ENCODE data around the gene PPT2.

PPT2 gene

GRCh38 chr6:32152769-32153563 lies 975 bp upstream of the PPT2 start:
- DNase-seq = no peak

GRCh38 chr6:32154514-32155161 lies 697 bp downstream of the PPT2 start:
- peak; percentile 85 for DNase-seq

- no peak for DNase-seq
Observed at GRCh38 chr6:32156891-32157290, 3.0 kb downstream of the PPT2 start.

GRCh38 chr6:32158052-32158451 lies 4.1 kb downstream of the PPT2 start:
- DNase-seq = no peak

GRCh38 chr6:32163559-32164258 lies 9.8 kb downstream of the PPT2 start:
- no peak for DNase-seq

GRCh38 chr6:32164295-32164694 lies 10.4 kb downstream of the PPT2 start, which contains the start of gene EGFL8:
Gene EGFL8, plus strand, starts transcription at chr6:32164595. Its CDS starts 1,571 bp downstream, at chr6:32166166.
- DNase-seq = no peak

- no peak for DNase-seq
Observed at GRCh38 chr6:32166411-32167061, 12.6 kb downstream of the PPT2 start.

- no peak for DNase-seq
Observed at GRCh38 chr6:32167154-32167760, 13.3 kb downstream of the PPT2 start.

GRCh38 chr6:32167761-32168262 lies 13.9 kb downstream of the PPT2 start:
- DNase-seq = no peak

- no peak for DNase-seq
Observed at GRCh38 chr6:32168350-32168749, 14.4 kb downstream of the PPT2 start.

- no peak for DNase-seq
Observed at GRCh38 chr6:32168807-32169591, 15.1 kb downstream of the PPT2 start.

- DNase-seq = no peak
Observed at GRCh38 chr6:32170294-32170693, 16.4 kb downstream of the PPT2 start.

- no peak for DNase-seq
Observed at GRCh38 chr6:32171234-32171633, 17.3 kb downstream of the PPT2 start.

- DNase-seq = no peak
Observed at GRCh38 chr6:32173051-32173727, 19.2 kb downstream of the PPT2 start.

GRCh38 chr6:32174416-32174815 lies 20.5 kb downstream of the PPT2 start:
- DNase-seq = no peak

GRCh38 chr6:32175322-32175710 lies 21.4 kb downstream of the PPT2 start:
- DNase-seq = no peak

GRCh38 chr6:32175711-32176475 lies 22.0 kb downstream of the PPT2 start, which contains the start of gene AGPAT1:
Gene AGPAT1, minus strand, starts transcription at chr6:32176084. Its CDS starts 4,588 bp downstream, at chr6:32171496.
- peak; percentile 95 for DNase-seq

- DNase-seq = no peak
Observed at GRCh38 chr6:32176476-32177182, 22.7 kb downstream of the PPT2 start.

GRCh38 chr6:32177183-32177787 lies 23.3 kb downstream of the PPT2 start:
- DNase-seq = peak; percentile 67
